ENCODE results near the gene SLC22A1.

The SLC22A1 gene

DNA sequence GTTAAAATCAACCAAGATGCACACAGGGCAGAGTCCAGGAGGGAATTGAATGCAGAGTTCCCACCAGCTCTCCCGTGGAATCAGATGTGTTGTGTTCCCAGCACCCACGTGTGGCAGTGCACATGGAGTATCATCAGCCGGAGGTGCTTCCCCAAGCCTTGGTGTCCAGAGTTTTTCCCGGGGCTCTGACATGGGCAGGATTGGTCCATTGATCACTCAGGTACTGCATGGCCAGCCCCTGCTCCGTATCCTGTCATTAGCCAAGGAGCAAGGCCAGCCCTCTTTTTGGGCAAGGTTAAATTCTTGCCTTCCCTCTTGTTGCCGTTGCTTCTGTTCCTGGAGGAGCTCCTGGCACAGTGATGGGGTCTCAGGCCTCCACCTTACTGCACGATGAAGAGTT, 28.6 kb upstream of the SLC22A1 start:
- no peak for DNase-seq (ENCODE audit: low read depth)
- TF ChIP-seq, protein P1, sequence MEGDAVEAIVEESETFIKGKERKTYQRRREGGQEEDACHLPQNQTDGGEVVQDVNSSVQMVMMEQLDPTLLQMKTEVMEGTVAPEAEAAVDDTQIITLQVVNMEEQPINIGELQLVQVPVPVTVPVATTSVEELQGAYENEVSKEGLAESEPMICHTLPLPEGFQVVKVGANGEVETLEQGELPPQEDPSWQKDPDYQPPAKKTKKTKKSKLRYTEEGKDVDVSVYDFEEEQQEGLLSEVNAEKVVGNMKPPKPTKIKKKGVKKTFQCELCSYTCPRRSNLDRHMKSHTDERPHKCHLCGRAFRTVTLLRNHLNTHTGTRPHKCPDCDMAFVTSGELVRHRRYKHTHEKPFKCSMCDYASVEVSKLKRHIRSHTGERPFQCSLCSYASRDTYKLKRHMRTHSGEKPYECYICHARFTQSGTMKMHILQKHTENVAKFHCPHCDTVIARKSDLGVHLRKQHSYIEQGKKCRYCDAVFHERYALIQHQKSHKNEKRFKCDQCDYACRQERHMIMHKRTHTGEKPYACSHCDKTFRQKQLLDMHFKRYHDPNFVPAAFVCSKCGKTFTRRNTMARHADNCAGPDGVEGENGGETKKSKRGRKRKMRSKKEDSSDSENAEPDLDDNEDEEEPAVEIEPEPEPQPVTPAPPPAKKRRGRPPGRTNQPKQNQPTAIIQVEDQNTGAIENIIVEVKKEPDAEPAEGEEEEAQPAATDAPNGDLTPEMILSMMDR (IDR thresholded peaks at IDR 0.05; ENCODE audit: control insufficient read depth, extremely low read depth, insufficient read depth) = no peak
- H3K4me3 ChIP-seq (ENCODE audit: low read depth, low read length) = no peak overlapping the region

DNA sequence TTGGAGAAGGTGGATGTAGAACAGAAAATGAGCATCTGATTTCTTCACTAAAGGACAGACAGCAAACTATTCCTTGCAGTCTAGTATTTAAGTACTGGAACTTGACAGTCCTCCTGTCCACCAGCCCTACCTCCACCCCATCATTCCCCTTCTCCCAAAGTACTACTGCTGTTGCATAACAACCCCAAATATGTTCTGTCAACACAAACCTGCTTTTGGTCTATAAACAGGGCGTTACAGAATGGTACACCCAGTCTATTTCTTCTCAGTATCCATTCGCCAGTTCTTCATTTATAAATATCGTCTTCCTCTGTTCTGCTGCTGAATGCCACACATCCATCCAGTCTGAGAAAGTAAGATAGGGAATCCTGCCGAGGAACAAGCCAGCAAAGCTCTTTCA, 27.7 kb upstream of the SLC22A1 start:
- no peak for DNase-seq (ENCODE audit: low read depth)
- H3K4me3 ChIP-seq (ENCODE audit: low read depth, low read length) = no peak overlapping the region
- TF ChIP-seq, protein P1 (IDR thresholded peaks at IDR 0.05; ENCODE audit: control insufficient read depth, extremely low read depth, insufficient read depth) = no peak

DNA sequence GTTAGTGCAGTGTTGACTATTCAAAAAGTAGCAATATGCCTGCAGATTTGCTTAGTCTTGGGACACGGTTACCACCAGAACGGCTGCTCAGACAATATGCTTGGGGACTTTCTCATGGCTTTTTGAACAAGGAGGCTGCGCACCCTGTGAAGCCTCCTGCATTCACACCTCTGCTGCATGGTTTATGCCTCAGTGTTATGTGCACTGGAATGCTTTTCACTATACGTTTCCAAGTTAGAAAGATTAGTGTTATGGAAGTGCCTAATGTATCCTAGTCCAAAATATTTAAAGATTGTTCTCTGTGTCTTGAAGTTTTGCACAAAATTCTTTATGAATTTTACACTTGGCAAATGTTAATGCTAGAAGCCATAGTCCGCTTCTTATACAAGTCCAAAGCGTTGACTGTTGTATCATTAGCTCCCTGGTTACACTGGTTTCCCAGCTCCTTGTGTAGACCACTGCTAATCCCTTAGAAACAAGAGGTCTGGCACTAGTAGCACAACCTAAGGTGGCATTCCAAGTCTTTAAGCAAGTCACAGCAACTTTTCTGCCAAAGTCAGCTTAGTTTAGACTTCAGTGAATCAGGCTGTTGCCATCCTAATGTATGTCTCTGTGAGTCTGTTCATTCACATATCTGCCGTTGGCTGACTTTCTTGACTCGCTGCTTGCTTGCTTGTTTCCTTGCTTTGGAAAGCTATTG, 26.3 kb upstream of the SLC22A1 start:
- DNase-seq (ENCODE audit: low read depth) = no peak
- no peak overlapping the region for H3K4me3 ChIP-seq (ENCODE audit: low read depth, low read length)
- TF ChIP-seq, protein P1 (IDR thresholded peaks at IDR 0.05; ENCODE audit: control insufficient read depth, extremely low read depth, insufficient read depth) = no peak

DNA sequence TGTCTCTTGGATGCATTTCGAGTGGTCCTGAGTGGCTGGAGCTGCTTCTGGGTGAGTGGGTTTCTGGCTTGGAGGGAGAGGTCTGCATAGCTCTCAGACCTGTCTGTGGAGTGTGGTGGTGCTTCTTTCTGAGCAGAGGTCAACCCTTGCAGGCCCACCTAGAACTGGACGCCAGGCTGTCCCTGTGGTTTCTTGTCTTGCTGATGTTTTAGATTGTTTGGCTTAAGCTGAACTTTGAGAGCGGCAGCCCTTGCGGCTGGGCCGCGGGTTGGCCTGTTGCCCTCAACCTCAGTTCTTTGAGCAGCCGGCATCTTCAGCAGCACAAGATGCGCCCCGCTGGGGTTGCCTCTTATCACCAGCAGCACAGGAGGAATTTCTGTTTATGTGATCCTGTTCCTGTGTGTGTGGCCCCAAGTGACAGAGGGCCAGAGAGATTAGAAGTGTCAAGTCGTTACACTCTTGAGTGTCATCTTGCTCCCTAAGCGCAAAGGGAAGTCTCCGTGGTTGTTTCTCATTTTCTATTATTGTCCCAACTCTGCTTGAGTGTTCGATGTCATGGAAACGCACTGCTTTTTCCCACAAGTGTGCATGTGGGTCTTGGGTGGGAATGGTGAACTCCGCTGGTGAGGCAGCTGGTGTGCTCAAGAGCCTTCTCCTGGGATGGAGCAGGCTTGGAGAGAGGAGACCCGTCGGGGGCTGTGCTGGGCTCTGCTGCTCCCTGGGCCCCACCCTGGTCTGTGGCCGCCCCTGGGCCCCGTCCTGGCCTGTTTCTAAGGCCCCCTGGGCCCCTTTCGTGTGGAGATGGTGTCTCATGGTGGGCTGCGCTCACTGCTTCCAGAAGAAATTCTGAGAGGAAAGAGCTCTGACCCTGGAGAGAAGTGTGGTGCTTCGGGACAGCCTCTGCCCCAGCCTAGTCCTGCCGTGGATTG, 20.1 kb upstream of the SLC22A1 start:
- no peak overlapping the region for H3K4me3 ChIP-seq (ENCODE audit: low read depth, low read length)
- no peak for DNase-seq (ENCODE audit: low read depth)

DNA sequence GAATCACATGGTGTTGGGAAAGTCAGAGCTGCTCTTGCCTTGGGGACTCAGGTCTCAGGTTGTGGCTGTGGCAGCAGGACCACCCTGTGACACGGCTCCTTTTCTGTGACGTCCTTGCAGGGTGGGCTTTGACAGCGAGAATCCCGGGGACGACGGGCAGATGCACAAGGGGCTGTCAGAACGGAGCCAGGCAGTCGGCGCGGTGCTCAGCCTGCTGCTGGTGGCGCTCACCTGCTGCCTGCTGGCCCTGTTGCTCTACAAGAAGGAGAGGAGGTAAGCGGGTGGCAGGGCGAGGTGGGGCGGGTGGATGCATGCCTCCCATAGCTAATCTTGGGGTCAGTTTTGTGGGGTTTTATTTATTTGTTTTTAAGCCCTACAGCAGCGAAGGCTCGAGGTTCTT, 19.2 kb upstream of the SLC22A1 start:
- DNase-seq (ENCODE audit: low read depth) = no peak
- no peak overlapping the region for H3K4me3 ChIP-seq (ENCODE audit: low read depth, low read length)
- TF ChIP-seq, protein P1 (IDR thresholded peaks at IDR 0.05; ENCODE audit: control insufficient read depth, extremely low read depth, insufficient read depth) = no peak

More for the DNA sequence above, 20.1 kb upstream of the SLC22A1 start:
- TF ChIP-seq, protein P1 (IDR thresholded peaks at IDR 0.05; ENCODE audit: control insufficient read depth, extremely low read depth, insufficient read depth) = no peak

DNA sequence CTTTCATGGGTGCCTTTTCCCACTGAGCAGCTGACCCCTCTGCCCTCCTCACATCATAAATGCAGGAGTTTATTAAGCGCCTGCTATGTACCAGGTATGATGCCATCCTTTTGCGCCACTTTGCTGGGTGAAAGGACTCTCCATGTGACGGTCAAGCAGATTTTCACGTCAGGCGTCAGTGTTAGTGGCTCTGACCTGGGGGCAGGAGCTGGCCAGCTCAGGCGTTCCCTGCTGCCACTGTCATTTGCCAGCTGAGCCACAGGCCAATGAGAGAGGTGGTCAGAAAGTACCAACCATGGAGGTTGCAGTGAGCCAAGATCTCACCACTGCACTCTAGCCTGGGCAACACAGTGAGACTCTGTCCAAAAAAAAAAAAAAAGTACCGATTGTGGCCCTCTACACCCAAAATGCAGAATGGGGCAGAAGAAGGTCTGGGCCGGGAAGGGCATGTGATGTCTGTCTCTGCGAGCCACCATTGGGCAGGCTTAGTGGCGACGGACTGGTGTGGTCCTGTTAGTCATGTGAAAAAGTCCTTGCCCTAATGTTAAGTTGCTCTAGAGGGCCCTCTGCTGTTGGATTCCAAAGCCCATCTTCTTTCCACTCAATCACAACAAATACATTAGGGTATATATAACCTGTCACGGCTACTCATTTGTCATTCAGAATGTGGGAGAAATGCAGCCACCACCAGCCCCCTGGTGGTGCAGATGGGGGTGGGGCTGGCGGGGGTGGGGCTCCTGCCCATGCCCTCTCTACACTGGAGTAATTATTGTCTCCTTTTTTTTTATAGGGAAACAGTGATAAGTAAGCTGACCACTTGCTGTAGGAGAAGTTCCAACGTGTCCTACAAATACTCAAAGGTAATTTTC, 18.4 kb upstream of the SLC22A1 start:
- no peak for DNase-seq (ENCODE audit: low read depth)
- TF ChIP-seq, protein P1 (IDR thresholded peaks at IDR 0.05; ENCODE audit: control insufficient read depth, extremely low read depth, insufficient read depth) = peak; percentile 43

More for the DNA sequence above, 18.4 kb upstream of the SLC22A1 start:
- H3K4me3 ChIP-seq (ENCODE audit: low read depth, low read length) = no peak overlapping the region
